Type B pancreatic cell (in vitro differentiated cells): Measurements from ENCODE around the gene EPHA3. TPM values are rescaled to one million over a fixed set of nuclear protein-coding genes. Genes with fewer than 3 reads are reported as not detected.

Source experiments
- DNase-seq: peaks from one replicate; pipeline ENCODE4 v3.0.0; 2021; ENCODE audit warnings: mixed read lengths; ENCODE audit not compliant: unreplicated experiment; ENCODE audit errors: extremely low spot score
- H3K27ac Mint-ChIP-seq: 2 replicates; pipeline ENCODE4 v1.8.0; 2021; ENCODE audit warnings: mild to moderate bottlenecking, mixed read lengths
- H3K27me3 Mint-ChIP-seq: 2 replicates; pipeline ENCODE4 v1.8.0; 2021; ENCODE audit warnings: mixed read lengths
- H3K36me3 Mint-ChIP-seq: 2 replicates; pipeline ENCODE4 v1.8.0; 2021; ENCODE audit warnings: mixed read lengths
- H3K4me1 Mint-ChIP-seq: one replicate; pipeline ENCODE4 v1.8.0; 2021; ENCODE audit warnings: mixed read lengths; ENCODE audit not compliant: unreplicated experiment
- H3K4me3 Mint-ChIP-seq: 2 replicates; pipeline ENCODE4 v1.8.0; 2021; ENCODE audit warnings: mild to moderate bottlenecking, mixed read lengths
- H3K9me3 Mint-ChIP-seq: 2 replicates; pipeline ENCODE4 v1.8.0; 2021; ENCODE audit warnings: mixed read lengths
- CTCF ChIP-seq: fragments of 200-600 bp; sonication (generic); conservative IDR thresholded peaks from 2 replicates; pipeline ENCODE4 v1.5.0; 2021; ENCODE audit warnings: antibody characterized with exemption, mild to moderate bottlenecking
- total RNA-seq: library from RNA; stranded (reverse); gene quantifications from 2 replicates; pipeline ENCODE4 v1.2.1, GENCODE V29; 2021; ENCODE audit warnings: low replicate concordance

EPHA3 gene
- total RNA-seq, 1 donor from 2014 or later, result 30.3 TPM

GRCh38 chr3:89392991-89393390, 285.6 kb downstream of the EPHA3 start:
- Mint-ChIP-seq H3K27me3 (no peaks in the 10 kb centered on the region), H3K9me3 (no peaks in the 10 kb centered on the region), H3K27ac (no peak overlapping the region), H3K36me3 (no peaks in the 10 kb centered on the region), H3K4me1 (no peaks in the 10 kb centered on the region), H3K4me3 (no peak overlapping the region)
- no peak for DNase-seq
- TF ChIP-seq CTCF, result no peak

GRCh38 chr3:89395456-89395855, 288.0 kb downstream of the EPHA3 start:
- Mint-ChIP-seq H3K27me3 (no peaks in the 10 kb centered on the region), H3K9me3 (no peaks in the 10 kb centered on the region), H3K4me3 (no peak overlapping the region), H3K36me3 (no peaks in the 10 kb centered on the region), H3K27ac (no peak overlapping the region), H3K4me1 (no peaks in the 10 kb centered on the region)
- TF ChIP-seq CTCF, result no peak
- no peak for DNase-seq

- Mint-ChIP-seq H3K27ac (no peak overlapping the region), H3K36me3 (no peaks in the 10 kb centered on the region), H3K9me3 (no peaks in the 10 kb centered on the region), H3K4me1 (no peaks in the 10 kb centered on the region), H3K27me3 (no peaks in the 10 kb centered on the region), H3K4me3 (no peak overlapping the region)
- TF ChIP-seq CTCF, result no peak
- DNase-seq, result no peak
Observed at GRCh38 chr3:89395996-89396395, 288.6 kb downstream of the EPHA3 start.

- DNase-seq, result no peak
- H3K4me3 Mint-ChIP-seq, result no peak overlapping the region
- TF ChIP-seq CTCF, result no peak
- peaks cover 4% of the 10 kb centered on the region for H3K4me1 Mint-ChIP-seq
- H3K27me3 Mint-ChIP-seq, result peaks cover 10% of the 10 kb centered on the region
- no peaks in the 10 kb centered on the region for H3K9me3 Mint-ChIP-seq
- H3K27ac Mint-ChIP-seq, result no peak overlapping the region
- no peaks in the 10 kb centered on the region for H3K36me3 Mint-ChIP-seq
Observed at GRCh38 chr3:89402051-89402450, 294.6 kb downstream of the EPHA3 start.

GRCh38 chr3:89405176-89405575, 297.8 kb downstream of the EPHA3 start:
- Mint-ChIP-seq H3K4me3 (no peak overlapping the region), H3K27ac (no peak overlapping the region), H3K27me3 (peaks cover 15% of the 10 kb centered on the region), H3K4me1 (peaks cover 15% of the 10 kb centered on the region), H3K36me3 (no peaks in the 10 kb centered on the region), H3K9me3 (no peaks in the 10 kb centered on the region)
- no peak for DNase-seq
- no peak for TF ChIP-seq CTCF

- no peak overlapping the region for H3K4me3 Mint-ChIP-seq
- peaks cover 15% of the 10 kb centered on the region for H3K27me3 Mint-ChIP-seq
- peaks cover 15% of the 10 kb centered on the region for H3K4me1 Mint-ChIP-seq
- no peaks in the 10 kb centered on the region for H3K36me3 Mint-ChIP-seq
- no peak for DNase-seq
- TF ChIP-seq CTCF, result no peak
- no peak overlapping the region for H3K27ac Mint-ChIP-seq
- H3K9me3 Mint-ChIP-seq, result no peaks in the 10 kb centered on the region
Observed at GRCh38 chr3:89405593-89405992, 298.2 kb downstream of the EPHA3 start.
